Gastrocnemius medialis (tissue), 4 donors: Measurements from ENCODE around the gene SS18. TPM values are rescaled to one million over a fixed set of nuclear protein-coding genes. Genes with fewer than 3 reads are reported as not detected.

Experiments used
- ATAC-seq, 2 donors: fragments of 150-250 bp; one replicate each; pipeline ENCODE4 v1.9.1; 2016
- DNase-seq, 2 donors: peaks; one replicate each; pipeline ENCODE4 v3.0.0-alpha.2; 2019
- H3K27ac ChIP-seq, 4 donors: fragments of 200-600 bp; sonication (generic); 1 replicate in 1 of 4; 2 replicates in 3 of 4; pipeline ENCODE4 v1.5.1; 2016 to 2018; ENCODE audit warnings: mild to moderate bottlenecking in 2 of 4, moderate library complexity in 1 of 4
- H3K27me3 ChIP-seq, 3 donors: fragments of 200-600 bp; sonication (generic) in 2 of 3; 1 replicate in 1 of 3; 2 replicates in 2 of 3; pipeline versions ENCODE4 v1.5.1 to v1.6.0; 2016 to 2019; ENCODE audit warnings: mild to moderate bottlenecking in 1 of 3, moderate library complexity in 1 of 3
- H3K36me3 ChIP-seq, 2 donors: fragments of 200-600 bp; sonication (generic) in 1 of 2; one replicate each; pipeline ENCODE4 v1.5.1; 2017 to 2018
- H3K4me1 ChIP-seq, 2 donors: fragments of 200-600 bp; sonication (generic) in 1 of 2; one replicate each; pipeline ENCODE4 v1.5.1; 2016 to 2017; ENCODE audit warnings: mild to moderate bottlenecking in 2 of 2
- H3K4me3 ChIP-seq, 4 donors: fragments of 200-600 bp; sonication (generic) in 3 of 4; 1 replicate in 1 of 4; 2 replicates in 3 of 4; pipeline ENCODE4 v1.5.1; 2016 to 2019; ENCODE audit warnings: mild to moderate bottlenecking in 2 of 4
- H3K9me3 ChIP-seq, 3 donors: fragments of 200-600 bp; sonication (generic) in 2 of 3; 1 replicate in 1 of 3; 2 replicates in 2 of 3; pipeline ENCODE4 v1.5.1; 2016 to 2019
- POLR2A ChIP-seq, 2 donors: fragments of 450-650 bp; IDR thresholded peaks; one replicate each; pipeline ENCODE4 v1.6.1; 2017; ENCODE audit warnings: antibody characterized with exemption in 2 of 2, mild to moderate bottlenecking in 2 of 2, moderate library complexity in 2 of 2
- in situ Hi-C, 4 donors: fragments of 200-750 bp; cut with MboI; loops; one replicate each; pipeline versions ENCODE4 v1.15.0 to v1.8.0; 2017; ENCODE audit warnings: low sequenced_read_pairs in 4 of 4
- intact Hi-C: fragments of 100-400 bp; cut with DNase I; formaldehyde crosslinking; loops from one replicate; pipeline ENCODE4 v1.15.1; 2023; ENCODE audit warnings: low total_unique reads
- total RNA-seq, 4 donors: library from RNA; depleted of rRNA; stranded (reverse); fragments of >200 nt; gene quantifications; one replicate each; pipeline versions ENCODE4 v1.1.0 to v1.2.3, GENCODE V29; 2016
- TF ChIP-seq, protein P1 (sequence below), 5 experiments: fragments of 450-650 bp in 3 of 5; fragments of 200-600 bp in 2 of 5; sonication (generic) in 2 of 5; IDR thresholded peaks in 4 of 5; conservative IDR thresholded peaks in 1 of 5; 1 replicate in 4 of 5; 2 replicates in 1 of 5; pipeline ENCODE4 v1.5.1; 2016 to 2019; ENCODE audit warnings: antibody characterized with exemption in 5 of 5, mild to moderate bottlenecking in 3 of 5, moderate library complexity in 3 of 5

Gene SS18
- total RNA-seq, 4 donors from 2014 or later: 17.3 to 25.7 (median 21.6) TPM

- no peak for ATAC-seq
- no peaks in the 10 kb centered on the region for H3K4me1 ChIP-seq
- H3K4me3 ChIP-seq: no peak overlapping the region
- TF ChIP-seq POLR2A (IDR thresholded peaks at IDR 0.05): no peak
- TF ChIP-seq, protein P1, sequence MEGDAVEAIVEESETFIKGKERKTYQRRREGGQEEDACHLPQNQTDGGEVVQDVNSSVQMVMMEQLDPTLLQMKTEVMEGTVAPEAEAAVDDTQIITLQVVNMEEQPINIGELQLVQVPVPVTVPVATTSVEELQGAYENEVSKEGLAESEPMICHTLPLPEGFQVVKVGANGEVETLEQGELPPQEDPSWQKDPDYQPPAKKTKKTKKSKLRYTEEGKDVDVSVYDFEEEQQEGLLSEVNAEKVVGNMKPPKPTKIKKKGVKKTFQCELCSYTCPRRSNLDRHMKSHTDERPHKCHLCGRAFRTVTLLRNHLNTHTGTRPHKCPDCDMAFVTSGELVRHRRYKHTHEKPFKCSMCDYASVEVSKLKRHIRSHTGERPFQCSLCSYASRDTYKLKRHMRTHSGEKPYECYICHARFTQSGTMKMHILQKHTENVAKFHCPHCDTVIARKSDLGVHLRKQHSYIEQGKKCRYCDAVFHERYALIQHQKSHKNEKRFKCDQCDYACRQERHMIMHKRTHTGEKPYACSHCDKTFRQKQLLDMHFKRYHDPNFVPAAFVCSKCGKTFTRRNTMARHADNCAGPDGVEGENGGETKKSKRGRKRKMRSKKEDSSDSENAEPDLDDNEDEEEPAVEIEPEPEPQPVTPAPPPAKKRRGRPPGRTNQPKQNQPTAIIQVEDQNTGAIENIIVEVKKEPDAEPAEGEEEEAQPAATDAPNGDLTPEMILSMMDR (IDR thresholded peaks at IDR 0.05 in 4 of 5, conservative IDR thresholded peaks at IDR 0.05 in 1 of 5): no peak
- in situ Hi-C loops (no loop called here), intact Hi-C loops (no loop called here)
- H3K9me3 ChIP-seq: no peaks in the 10 kb centered on the region
- H3K27me3 ChIP-seq: no peaks in the 10 kb centered on the region
- H3K27ac ChIP-seq: no peak overlapping the region
- no peak for DNase-seq
- peaks cover 0 to 48% of the 10 kb centered on the region in 2 donors for H3K36me3 ChIP-seq
Observed at GRCh38 chr18:26051843-26052242, 38.6 kb downstream of the SS18 start.

GRCh38 chr18:26046419-26047077 lies 43.9 kb downstream of the SS18 start:
- in situ Hi-C loops (no loop called here), intact Hi-C loops (no loop called here)
- no peak for DNase-seq
- ATAC-seq: no peak
- Histone ChIP-seq H3K4me3 (no peak overlapping the region), H3K27me3 (no peaks in the 10 kb centered on the region), H3K27ac (no peak overlapping the region), H3K4me1 (no peaks in the 10 kb centered on the region), H3K9me3 (no peaks in the 10 kb centered on the region), H3K36me3 (peaks cover 0 to 8% of the 10 kb centered on the region in 2 donors)
- TF ChIP-seq POLR2A (IDR thresholded peaks at IDR 0.05): no peak

GRCh38 chr18:26044807-26045206 lies 45.6 kb downstream of the SS18 start:
- ATAC-seq (no peak), DNase-seq (no peak)
- no peak overlapping the region for H3K4me3 ChIP-seq
- no peaks in the 10 kb centered on the region for H3K9me3 ChIP-seq
- intact Hi-C loops (no loop called here), in situ Hi-C loops (no loop called here)
- no peak for TF ChIP-seq POLR2A (IDR thresholded peaks at IDR 0.05)
- TF ChIP-seq, protein P1 (IDR thresholded peaks at IDR 0.05 in 4 of 5, conservative IDR thresholded peaks at IDR 0.05 in 1 of 5): no peak
- no peak overlapping the region for H3K27ac ChIP-seq
- H3K36me3 ChIP-seq: peaks cover 0 to 8% of the 10 kb centered on the region in 2 donors
- no peaks in the 10 kb centered on the region for H3K27me3 ChIP-seq
- no peaks in the 10 kb centered on the region for H3K4me1 ChIP-seq

DNA sequence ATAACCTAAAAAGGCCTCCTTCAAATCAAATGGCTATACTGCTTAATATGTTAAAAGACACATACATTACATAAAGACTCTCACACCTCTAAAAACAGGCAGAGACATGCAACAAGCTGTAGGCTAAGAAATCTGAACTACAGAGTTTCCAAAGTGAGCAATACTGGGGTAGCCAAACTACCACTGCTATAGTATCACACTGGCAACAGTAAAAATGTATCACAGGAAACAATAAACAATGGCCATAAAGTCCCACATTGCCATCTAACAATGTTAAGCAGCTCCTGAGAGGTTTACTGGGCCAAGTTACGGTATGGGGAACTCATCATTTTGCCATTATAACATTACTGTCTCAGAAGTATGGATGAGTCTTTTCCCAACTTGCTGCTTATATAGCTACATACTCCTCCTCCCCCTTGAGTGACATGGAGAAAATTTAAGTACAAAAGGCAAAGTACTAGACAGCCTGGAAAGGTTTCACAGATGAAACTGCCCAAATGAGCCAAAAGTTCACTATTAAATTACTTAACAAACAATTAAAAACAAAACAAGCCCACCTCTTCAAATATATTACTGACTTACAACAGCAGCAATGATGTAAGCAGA lies 50.3 kb downstream of the SS18 start:
- Histone ChIP-seq H3K4me3 (no peak overlapping the region), H3K27ac (no peak overlapping the region), H3K9me3 (no peaks in the 10 kb centered on the region), H3K4me1 (no peaks in the 10 kb centered on the region), H3K36me3 (peaks cover 0 to 16% of the 10 kb centered on the region in 2 donors), H3K27me3 (no peaks in the 10 kb centered on the region)
- TF ChIP-seq POLR2A (IDR thresholded peaks at IDR 0.05): no peak
- ATAC-seq: no peak
- DNase-seq: no peak
- in situ Hi-C loops (no loop called here), intact Hi-C loops (no loop called here)

- in situ Hi-C loops (no loop called here), intact Hi-C loops (no loop called here)
- H3K4me3 ChIP-seq: no peak overlapping the region
- no peaks in the 10 kb centered on the region for H3K4me1 ChIP-seq
- DNase-seq (no peak), ATAC-seq (no peak)
- H3K27me3 ChIP-seq: no peaks in the 10 kb centered on the region
- no peaks in the 10 kb centered on the region for H3K9me3 ChIP-seq
- peaks cover 0 to 25% of the 10 kb centered on the region in 2 donors for H3K36me3 ChIP-seq
- no peak overlapping the region for H3K27ac ChIP-seq
- TF ChIP-seq, protein P1 (IDR thresholded peaks at IDR 0.05 in 4 of 5, conservative IDR thresholded peaks at IDR 0.05 in 1 of 5): no peak
- no peak for TF ChIP-seq POLR2A (IDR thresholded peaks at IDR 0.05)
Observed at GRCh38 chr18:26039203-26039602, 51.2 kb downstream of the SS18 start.
